Peyer's patch (tissue), 4 donors: ENCODE results near the gene PIP5K1A.

Experiments used
- POLR2A ChIP-seq, 2 donors: fragments of 450-650 bp; IDR thresholded peaks; one replicate each; pipeline ENCODE4 v1.5.1; 2017; ENCODE audit warnings: antibody characterized with exemption in 2 of 2, mild to moderate bottlenecking in 2 of 2, moderate library complexity in 2 of 2
- TF ChIP-seq, protein P1 (sequence below), 6 experiments: fragments of 450-650 bp in 4 of 6; fragments of 200-600 bp in 2 of 6; sonication (generic) in 1 of 6; IDR thresholded peaks; one replicate each; pipeline ENCODE4 v1.5.1; 2017 to 2019; ENCODE audit warnings: antibody characterized with exemption in 6 of 6, mild to moderate bottlenecking in 3 of 6, moderate library complexity in 1 of 6

- TF ChIP-seq, protein P1, sequence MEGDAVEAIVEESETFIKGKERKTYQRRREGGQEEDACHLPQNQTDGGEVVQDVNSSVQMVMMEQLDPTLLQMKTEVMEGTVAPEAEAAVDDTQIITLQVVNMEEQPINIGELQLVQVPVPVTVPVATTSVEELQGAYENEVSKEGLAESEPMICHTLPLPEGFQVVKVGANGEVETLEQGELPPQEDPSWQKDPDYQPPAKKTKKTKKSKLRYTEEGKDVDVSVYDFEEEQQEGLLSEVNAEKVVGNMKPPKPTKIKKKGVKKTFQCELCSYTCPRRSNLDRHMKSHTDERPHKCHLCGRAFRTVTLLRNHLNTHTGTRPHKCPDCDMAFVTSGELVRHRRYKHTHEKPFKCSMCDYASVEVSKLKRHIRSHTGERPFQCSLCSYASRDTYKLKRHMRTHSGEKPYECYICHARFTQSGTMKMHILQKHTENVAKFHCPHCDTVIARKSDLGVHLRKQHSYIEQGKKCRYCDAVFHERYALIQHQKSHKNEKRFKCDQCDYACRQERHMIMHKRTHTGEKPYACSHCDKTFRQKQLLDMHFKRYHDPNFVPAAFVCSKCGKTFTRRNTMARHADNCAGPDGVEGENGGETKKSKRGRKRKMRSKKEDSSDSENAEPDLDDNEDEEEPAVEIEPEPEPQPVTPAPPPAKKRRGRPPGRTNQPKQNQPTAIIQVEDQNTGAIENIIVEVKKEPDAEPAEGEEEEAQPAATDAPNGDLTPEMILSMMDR (IDR thresholded peaks at IDR 0.05) = peak; percentile 64 to 92 (median 89)
- no peak for TF ChIP-seq POLR2A (IDR thresholded peaks at IDR 0.05)
These were observed 53.5 kb downstream of the PIP5K1A start for GRCh38 chr1:151251656-151252470.
